IPS-NIHi7 (cell line): ENCODE results near the gene PELI3.

Experiments used
- DNase-seq: peaks from one replicate; pipeline ENCODE4 v3.0.0; 2012; ENCODE audit warnings: mixed read lengths; ENCODE audit errors: extremely low spot score

PELI3 gene

DNA sequence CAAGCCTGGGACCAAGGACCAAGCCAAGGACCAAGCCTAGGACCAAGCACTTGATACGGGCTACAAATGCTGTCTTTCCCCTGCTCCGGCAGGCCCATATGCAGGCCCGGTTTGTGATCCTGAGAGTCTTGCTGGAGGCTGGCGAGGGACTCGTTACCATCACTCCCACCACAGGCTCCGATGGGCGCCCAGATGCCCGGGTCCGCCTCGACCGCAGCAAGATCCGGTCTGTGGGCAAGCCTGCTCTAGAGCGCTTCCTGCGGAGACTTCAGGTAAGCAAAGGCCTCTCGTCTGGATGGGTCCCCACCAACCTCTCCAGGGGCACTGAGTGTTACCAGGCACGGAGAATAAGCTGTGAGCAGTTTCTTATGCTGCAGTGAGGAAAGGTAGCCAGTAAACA is 30.5 kb downstream of the PELI3 start:
- DNase-seq = no peak

DNA sequence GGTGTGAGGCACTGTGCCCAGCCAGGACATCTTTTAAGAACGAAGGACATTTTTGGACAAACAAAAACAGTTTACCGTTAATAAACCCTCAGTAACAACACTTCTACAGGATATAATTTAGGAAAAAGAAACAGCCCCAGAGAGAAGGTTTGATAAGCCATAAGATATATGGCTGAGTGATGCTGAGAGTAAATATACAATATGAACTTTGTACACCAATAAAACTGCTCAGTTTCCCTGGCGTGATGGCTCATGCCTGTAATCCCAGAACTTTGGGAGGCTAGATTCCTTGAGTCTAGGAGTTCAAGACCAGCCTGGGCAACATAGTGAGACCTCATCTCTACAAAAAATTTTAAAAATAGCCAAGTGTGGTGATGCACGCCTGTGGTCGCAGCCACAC is 31.8 kb downstream of the PELI3 start:
- no peak for DNase-seq

DNA sequence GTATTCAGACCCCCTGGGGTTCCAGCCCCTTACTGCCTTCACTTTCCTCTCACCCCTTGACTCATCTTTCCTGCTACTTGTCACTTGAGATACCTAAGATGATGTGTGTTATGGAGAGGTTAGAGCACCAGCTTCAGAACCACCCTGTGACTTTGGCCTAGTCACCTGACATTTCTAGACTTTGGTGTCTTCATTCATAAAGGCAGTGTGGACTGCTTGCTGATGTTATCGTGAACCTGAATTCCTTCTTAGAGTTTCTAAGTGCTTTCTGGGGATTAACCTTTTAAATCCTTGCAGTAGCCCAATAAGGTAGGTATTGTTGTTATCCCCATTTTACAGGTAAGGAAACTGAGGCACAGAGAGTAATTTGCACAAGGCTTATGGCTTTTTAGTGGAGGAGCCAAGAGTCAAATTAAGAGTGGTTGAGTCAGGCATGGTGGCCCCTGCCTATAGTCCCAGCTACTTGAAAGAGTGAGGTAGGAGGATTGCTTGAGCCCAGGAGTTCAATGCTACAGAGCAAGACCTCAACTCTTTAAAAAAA is 38.6 kb downstream of the PELI3 start:
- no peak for DNase-seq

DNA sequence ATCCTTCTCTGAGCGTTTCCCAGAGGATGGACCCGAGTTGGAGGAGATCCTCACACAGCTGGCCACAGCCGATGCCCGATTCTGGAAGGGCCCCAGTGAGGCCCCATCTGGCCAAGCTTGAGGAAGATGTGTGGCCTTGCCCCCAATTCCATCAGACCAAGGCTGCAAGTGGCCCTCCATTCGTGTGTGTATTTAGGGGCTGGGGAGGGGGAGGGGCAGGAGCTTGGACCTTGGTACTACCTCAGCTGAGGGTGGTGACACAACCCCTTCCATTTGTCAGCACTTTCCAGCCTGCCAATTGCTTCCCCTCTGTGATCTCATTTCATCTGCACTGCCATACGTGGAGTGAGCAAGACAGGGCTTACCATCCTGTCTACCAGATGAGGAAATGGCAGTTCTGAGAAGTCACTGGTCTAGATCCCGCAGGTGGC is 42.4 kb downstream of the PELI3 start:
- no peak for DNase-seq

DNA sequence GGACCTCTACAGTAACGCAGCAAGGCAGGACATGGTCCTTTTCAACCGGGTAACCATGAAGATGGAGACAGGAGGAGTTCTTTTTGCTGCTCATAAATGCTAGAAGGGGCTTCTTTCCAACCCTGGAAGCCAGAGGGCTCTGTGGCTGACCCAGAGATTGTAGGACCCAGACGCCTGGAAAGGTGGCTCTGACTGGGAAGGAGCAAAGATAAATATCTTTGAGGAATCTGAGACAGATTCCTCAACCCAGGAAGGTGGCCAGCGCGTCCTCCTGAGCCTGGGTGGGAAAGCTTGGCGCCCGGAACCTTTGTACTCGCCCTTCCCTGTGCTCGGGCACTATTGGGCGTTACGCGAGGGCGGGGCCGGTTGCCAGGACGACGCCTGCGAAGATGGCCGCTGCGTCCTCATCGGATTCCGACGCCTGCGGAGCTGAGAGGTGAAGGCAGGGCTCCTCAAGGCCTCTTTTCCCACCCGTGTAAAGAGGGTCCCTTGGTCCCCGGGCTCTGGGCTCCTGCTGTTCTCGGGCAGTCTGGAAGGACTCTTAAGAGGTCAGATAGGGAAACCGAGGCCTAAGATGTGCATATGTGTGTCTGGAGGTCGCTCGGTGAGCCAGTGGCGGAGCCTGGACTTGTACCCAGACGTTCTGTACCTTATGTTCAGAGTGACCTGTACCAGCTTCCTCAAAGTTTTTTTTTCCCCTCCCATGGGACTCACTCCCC is 43.7 kb downstream of the PELI3 start, which contains the start of gene BBS1:
Gene BBS1 (plus strand): TSS at position 365 of the 719 bp plus-strand sequence. CDS start 25 bp downstream, at position 390.
- peak; percentile 98 for DNase-seq

DNA sequence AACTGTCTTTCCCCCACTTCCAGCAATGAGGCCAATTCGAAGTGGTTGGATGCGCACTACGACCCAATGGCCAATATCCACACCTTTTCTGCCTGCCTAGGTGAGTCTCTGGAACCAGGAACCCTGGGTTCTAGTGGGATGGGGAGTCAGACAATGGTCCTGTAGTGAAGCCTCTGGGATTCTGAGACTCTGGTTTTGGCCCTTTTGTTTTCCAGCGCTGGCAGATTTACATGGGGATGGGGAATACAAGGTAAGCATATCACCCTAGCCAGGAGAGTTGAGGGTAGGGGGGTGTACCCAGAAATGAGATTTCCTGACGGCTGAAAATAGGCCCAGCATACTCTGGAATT is 44.3 kb downstream of the PELI3 start:
- no peak for DNase-seq

DNA sequence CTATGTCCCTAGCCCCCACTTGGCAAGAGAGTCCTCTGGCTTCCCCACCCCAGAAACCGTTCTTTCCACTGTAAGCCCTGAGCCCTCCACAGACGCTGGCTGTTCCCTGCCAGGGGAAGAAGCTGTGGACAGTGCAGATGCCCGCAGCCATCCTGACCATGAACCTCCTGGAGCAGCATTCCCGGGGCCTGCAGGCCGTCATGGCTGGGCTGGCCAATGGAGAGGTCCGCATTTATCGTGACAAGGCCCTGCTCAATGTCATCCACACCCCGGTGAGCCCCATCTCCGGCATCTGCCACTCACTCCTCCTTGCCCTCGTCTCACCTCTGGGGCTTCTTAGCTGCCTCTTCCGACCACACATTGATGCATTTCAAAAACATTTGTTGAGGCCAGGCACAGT is 56.9 kb downstream of the PELI3 start:
- no peak for DNase-seq

DNA sequence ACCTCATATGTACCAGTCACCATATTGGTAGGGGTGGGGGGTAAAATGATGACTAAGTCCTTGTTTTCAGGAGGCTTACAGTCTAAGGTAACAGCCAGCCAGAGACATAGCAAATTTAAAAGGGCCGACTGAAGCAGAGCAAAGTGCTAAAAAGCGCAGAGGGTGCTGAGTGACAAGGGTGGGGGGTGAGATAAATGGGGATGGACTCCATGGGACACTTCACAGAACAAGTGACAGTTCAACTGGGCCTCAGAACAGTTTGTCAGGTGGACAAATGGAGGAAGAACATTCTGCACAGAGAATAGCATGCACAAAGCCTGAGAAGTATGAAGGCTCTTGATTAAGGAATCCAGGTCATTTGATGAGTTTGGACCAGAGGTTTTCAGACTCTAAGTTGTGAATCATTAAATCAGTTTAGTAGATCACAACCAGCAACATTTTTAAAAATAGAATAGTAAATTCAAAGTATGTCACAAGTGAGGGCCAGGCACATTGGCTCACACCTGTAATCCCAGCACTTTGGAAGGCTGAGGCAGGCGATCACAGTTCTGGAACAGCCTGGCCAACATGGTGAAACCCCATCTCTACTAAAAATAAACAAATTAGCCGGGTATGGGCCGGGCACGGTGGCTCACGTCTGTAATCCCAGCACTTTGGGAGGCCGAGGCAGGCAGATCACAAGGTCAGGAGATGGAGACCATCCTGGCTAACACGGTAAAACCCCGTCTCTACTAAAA is 57.8 kb downstream of the PELI3 start:
- no peak for DNase-seq
